IMR-90 (cell line): ENCODE results near the gene RXFP4. TPM values are rescaled to one million over a fixed set of nuclear protein-coding genes. Genes with fewer than 3 reads are reported as not detected.
A peak's percentile ranks its signal among the peaks of the same experiment; 100 is the strongest.

Experiments used
- ATAC-seq: fragments of 200-7000 bp; cut with Tn5 transposase; 2 replicates; pipeline ENCODE4 v1.9.1; 2020; ENCODE audit warnings: low read depth, mild to moderate bottlenecking, moderate library complexity
- BruUV-seq: library from RNA; stranded (reverse); fragments of 400-500 nt; replicated peaks from 2 replicates; lab custom pipeline; 2021; lab: Mats Ljungman, UMichigan
- CTCF ChIA-PET: fragments of 300-600 bp; formaldehyde crosslinking; extraction: SDS; loops from one replicate; lab custom pipeline; 2021; ENCODE audit warnings: antibody characterized with exemption; lab: Yijun Ruan, JAX
- POLR2A ChIA-PET: fragments of 300-600 bp; sonication (Branson Sonifier 250); formaldehyde crosslinking; loops from one replicate; lab custom pipeline; 2022; ENCODE audit warnings: antibody characterized with exemption; ENCODE audit not compliant: unreplicated experiment; lab: Charles Lee
- DNase-seq: peaks from one replicate; pipeline ENCODE4 v3.0.0; 2013
- H2AFZ ChIP-seq: replicated peaks from 2 replicates; pipeline ENCODE3; 2013; ENCODE audit warnings: low read length, mild to moderate bottlenecking; ENCODE audit not compliant: poor library complexity
- H2AK5ac ChIP-seq: 2 replicates; pipeline ENCODE4 v1.6.1; 2013; ENCODE audit warnings: low read depth, low read length, inconsistent platforms
- H2AK9ac ChIP-seq: replicated peaks from 2 replicates; pipeline ENCODE3; 2013; ENCODE audit warnings: mild to moderate bottlenecking, low read depth, low read length, moderate library complexity; ENCODE audit not compliant: poor library complexity
- H2BK120ac ChIP-seq: 2 replicates; pipeline ENCODE4 v1.6.1; 2013; ENCODE audit warnings: low read depth, low read length, inconsistent platforms
- H2BK15ac ChIP-seq: 3 replicates; pipeline ENCODE4 v1.6.1; 2013; ENCODE audit warnings: low read depth, low read length, inconsistent platforms
- H2BK20ac ChIP-seq: 2 replicates; pipeline ENCODE4 v1.6.1; 2013; ENCODE audit warnings: low read depth, mild to moderate bottlenecking, inconsistent platforms, low read length, moderate library complexity
- H2BK5ac ChIP-seq: 2 replicates; pipeline ENCODE4 v1.6.1; 2013; ENCODE audit warnings: mild to moderate bottlenecking, low read depth, low read length, inconsistent platforms; ENCODE audit not compliant: poor library complexity, severe bottlenecking
- H3K14ac ChIP-seq: replicated peaks from 2 replicates; pipeline ENCODE4 v1.6.1; 2013; ENCODE audit warnings: low read depth, low read length, inconsistent platforms
- H3K18ac ChIP-seq: 2 replicates; pipeline ENCODE4 v1.6.1; 2013; ENCODE audit warnings: low read depth, low read length, control low read depth
- H3K23ac ChIP-seq: 2 replicates; pipeline ENCODE4 v1.6.1; 2013; ENCODE audit warnings: low read depth, low read length, inconsistent platforms
- H3K27ac ChIP-seq: 2 replicates; pipeline ENCODE4 v1.5.1; 2013; ENCODE audit warnings: mild to moderate bottlenecking, control low read depth, low read length; ENCODE audit not compliant: insufficient read depth
- H3K27me3 ChIP-seq: 2 replicates; pipeline ENCODE4 v1.6.1; 2013; ENCODE audit warnings: low read length; ENCODE audit not compliant: control insufficient read depth, insufficient read depth
- H3K36me3 ChIP-seq: 2 replicates; pipeline ENCODE4 v1.6.1; 2013; ENCODE audit warnings: low read length, mixed read lengths; ENCODE audit not compliant: control insufficient read depth, insufficient read depth
- H3K4ac ChIP-seq: 2 replicates; pipeline ENCODE4 v1.6.1; 2013; ENCODE audit warnings: low read depth, low read length, inconsistent platforms
- H3K4me1 ChIP-seq: 2 replicates; pipeline ENCODE4 v1.6.1; 2013; ENCODE audit warnings: low read length, mixed read lengths; ENCODE audit not compliant: control insufficient read depth, insufficient read depth
- H3K4me2 ChIP-seq: 2 replicates; pipeline ENCODE4 v1.6.1; 2013; ENCODE audit warnings: low read depth, mild to moderate bottlenecking, control low read depth, low read length, moderate library complexity
- H3K4me3 ChIP-seq: 2 replicates; pipeline ENCODE4 v1.5.1; 2013; ENCODE audit warnings: low read depth, mild to moderate bottlenecking, control low read depth, low read length, moderate library complexity; ENCODE audit not compliant: insufficient read depth
- H3K56ac ChIP-seq: 2 replicates; pipeline ENCODE4 v1.6.1; 2013; ENCODE audit warnings: low read length, inconsistent platforms; ENCODE audit not compliant: insufficient read depth; ENCODE audit errors: extremely low read depth
- H3K79me1 ChIP-seq, 2 experiments: 2 replicates each; pipeline ENCODE4 v1.6.1; 2013; ENCODE audit warnings: low read length in 2 of 2, inconsistent platforms in 1 of 2, low read depth in 1 of 2
- H3K9ac ChIP-seq: 2 replicates; pipeline ENCODE4 v1.6.1; 2013; ENCODE audit warnings: low read depth, low read length, control low read depth
- H3K9me1 ChIP-seq: 2 replicates; pipeline ENCODE4 v1.6.1; 2013; ENCODE audit warnings: low read length, inconsistent platforms; ENCODE audit not compliant: insufficient read depth
- H3K9me3 ChIP-seq: 2 replicates; pipeline ENCODE4 v1.6.1; 2013; ENCODE audit warnings: low read length; ENCODE audit not compliant: control insufficient read depth, insufficient read depth
- H4K20me1 ChIP-seq: 2 replicates; pipeline ENCODE4 v1.6.1; 2013; ENCODE audit warnings: low read length, inconsistent platforms; ENCODE audit not compliant: insufficient read depth
- H4K5ac ChIP-seq: 2 replicates; pipeline ENCODE4 v1.6.1; 2013; ENCODE audit warnings: mild to moderate bottlenecking, low read depth, low read length, control low read depth
- H4K8ac ChIP-seq, 2 experiments: 2 replicates each; pipeline ENCODE4 v1.6.1; 2013; ENCODE audit warnings: low read depth in 2 of 2, low read length in 2 of 2, control low read depth in 1 of 2, inconsistent platforms in 1 of 2
- H4K91ac ChIP-seq: 2 replicates; pipeline ENCODE4 v1.6.1; 2013; ENCODE audit warnings: low read depth, low read length, inconsistent platforms; ENCODE audit not compliant: insufficient read depth
- BHLHE40 ChIP-seq: fragments of 150-350 bp; IDR thresholded peaks from 2 replicates; pipeline ENCODE4 v1.6.1; 2016; ENCODE audit warnings: mild to moderate bottlenecking, low read depth, low read length
- CEBPB ChIP-seq: IDR thresholded peaks from 2 replicates; pipeline ENCODE4 v1.6.1; 2012; ENCODE audit warnings: low read depth, low read length, improper control_type of control experiment
- CHD1 ChIP-seq: IDR thresholded peaks from 2 replicates; pipeline ENCODE4 v1.6.1; 2012; ENCODE audit warnings: low read depth, low read length, improper control_type of control experiment
- CTCF ChIP-seq: conservative IDR thresholded peaks from 2 replicates; pipeline ENCODE4 v1.5.1; 2012; ENCODE audit warnings: mild to moderate bottlenecking, low read depth, low read length, improper control_type of control experiment
- ELK1 ChIP-seq: fragments of 150-350 bp; IDR thresholded peaks from 2 replicates; pipeline ENCODE4 v1.6.1; 2016; ENCODE audit warnings: low read depth, mild to moderate bottlenecking, low read length, moderate library complexity, borderline replicate concordance
- FOS ChIP-seq: fragments of 150-350 bp; IDR thresholded peaks from 2 replicates; pipeline ENCODE4 v1.6.1; 2016; ENCODE audit warnings: low read depth, low read length
- MAFK ChIP-seq: IDR thresholded peaks from 2 replicates; pipeline ENCODE4 v1.6.1; 2012; ENCODE audit warnings: low read depth, low read length, improper control_type of control experiment
- MAZ ChIP-seq: IDR thresholded peaks from 2 replicates; pipeline ENCODE4 v1.6.1; 2012; ENCODE audit warnings: low read depth, mild to moderate bottlenecking, low read length, improper control_type of control experiment, moderate library complexity, borderline replicate concordance
- MXI1 ChIP-seq: IDR thresholded peaks from 2 replicates; pipeline ENCODE4 v1.6.1; 2012; ENCODE audit warnings: low read depth, mild to moderate bottlenecking, low read length, moderate library complexity, borderline replicate concordance
- NFE2L2 ChIP-seq: fragments of 150-350 bp; IDR thresholded peaks from 2 replicates; pipeline ENCODE4 v1.6.1; 2016; ENCODE audit warnings: low read depth, mild to moderate bottlenecking, low read length
- POLR2A ChIP-seq: IDR thresholded peaks from 2 replicates; pipeline ENCODE4 v1.6.1; 2012; ENCODE audit warnings: mild to moderate bottlenecking, low read depth, low read length
- RAD21 ChIP-seq: IDR thresholded peaks from 2 replicates; pipeline ENCODE4 v1.6.1; 2012; ENCODE audit warnings: low read length, improper control_type of control experiment
- RFX5 ChIP-seq: IDR thresholded peaks from 2 replicates; pipeline ENCODE4 v1.8.0; 2012; ENCODE audit warnings: low read depth, mild to moderate bottlenecking, low read length, moderate library complexity
- SMC3 ChIP-seq: fragments of 150-350 bp; IDR thresholded peaks from 2 replicates; pipeline ENCODE4 v1.6.1; 2016; ENCODE audit warnings: low read depth, mild to moderate bottlenecking, antibody characterized with exemption, low read length, moderate library complexity
- USF2 ChIP-seq: fragments of 150-350 bp; IDR thresholded peaks from 2 replicates; pipeline ENCODE4 v1.6.1; 2017; ENCODE audit warnings: mild to moderate bottlenecking, antibody characterized with exemption, low read length, low read depth
- WGBS, 2 experiments: methylation state at CpG; one replicate each; pipeline versions ENCODE4 v1.1.5 to v1.1.7; 2013; ENCODE audit warnings: missing lambda C conversion rate in 2 of 2; ENCODE audit not compliant: insufficient read length in 1 of 2; ENCODE audit errors: extremely low coverage in 2 of 2; 5-methylcytosine and 5-hydroxymethylcytosine counted together
- dilution Hi-C: fragments of 300-500 bp; cut with HindIII; formaldehyde crosslinking; loops from one replicate; pipeline ENCODE4 v1.14.3; 2018; ENCODE audit warnings: low sequenced_read_pairs; ENCODE audit not compliant: unreplicated experiment
- in situ Hi-C: fragments of 300-500 bp; cut with MboI; formaldehyde crosslinking; loops from 3 replicates; pipeline ENCODE4 v1.14.3; 2019; ENCODE audit warnings: low sequenced_read_pairs, inconsistent platforms, mixed read lengths
- intact Hi-C: fragments of 100-400 bp; cut with micrococcal nuclease; formaldehyde crosslinking; loops from 2 replicates; pipeline ENCODE4 v1.10.0; 2022
- polyA plus RNA-seq, 3 experiments: library from polyadenylated mRNA; depleted of rRNA; stranded (reverse); fragments of >200 nt; gene quantifications; 2 replicates each; pipeline ENCODE4 v1.2.3, GENCODE V29; 2012; ENCODE audit warnings: low replicate concordance in 1 of 3
- total RNA-seq: library from RNA; depleted of rRNA; stranded (reverse); fragments of >200 nt; gene quantifications from 2 replicates; pipeline ENCODE4 v1.2.3, GENCODE V29; 2012

The RXFP4 gene
- total and polyA plus RNA-seq, 2 of the 4 experiments (the other 2 are of a cell fraction): not detected

- no peak for ATAC-seq
- BruUV-seq: no TSS peak
- Histone ChIP-seq H3K23ac (no peak overlapping the region), H3K36me3 (peaks cover 43% of the 10 kb centered on the region), H2BK120ac (no peak overlapping the region), H3K9me1 (no peaks in the 10 kb centered on the region), H4K5ac (no peak overlapping the region), H3K79me1 (peaks cover 4 to 23% of the 10 kb centered on the region in 2 experiments), H3K4me1 (peaks cover 8% of the 10 kb centered on the region), H2AK9ac (no peak overlapping the region), H4K91ac (no peak overlapping the region), H4K8ac (no peak overlapping the region), H2BK5ac (no peak overlapping the region), H3K9ac (no peak overlapping the region), H3K14ac (no peak overlapping the region), H3K18ac (no peak overlapping the region), H2BK15ac (no peak overlapping the region), H3K4ac (no peak overlapping the region), H3K4me3 (no peak overlapping the region), H3K56ac (no peak overlapping the region), H3K27me3 (no peaks in the 10 kb centered on the region), H3K9me3 (no peaks in the 10 kb centered on the region), H3K4me2 (no peak overlapping the region), H4K20me1 (no peaks in the 10 kb centered on the region; the same call in 1 of the 2 replicates), H3K27ac (no peak overlapping the region), H2AK5ac (no peak overlapping the region), H2AFZ (no peak overlapping the region), H2BK20ac (no peak overlapping the region)
- in situ Hi-C loops (no loop called here), dilution Hi-C loops (no loop called here), intact Hi-C loops (no loop called here)
- DNase-seq: peak; percentile 4
- TF ChIP-seq RFX5: no peak
- no peak for TF ChIP-seq USF2
- no peak for TF ChIP-seq BHLHE40
- no peak for TF ChIP-seq FOS
- no peak for TF ChIP-seq CTCF
- TF ChIP-seq MXI1: no peak
- TF ChIP-seq CEBPB: no peak
- no peak for TF ChIP-seq ELK1
- TF ChIP-seq RAD21: no peak
- no peak for TF ChIP-seq NFE2L2
- no peak for TF ChIP-seq POLR2A
- TF ChIP-seq CHD1: no peak
- TF ChIP-seq MAZ: no peak
- TF ChIP-seq SMC3: no peak
- TF ChIP-seq MAFK: no peak
- WGBS, 2 experiments: no CpG with 5 or more reads among the region's 1 CpG
- ChIA-PET CTCF (interaction anchor here (1.0 kb wide), 1 partner anchor 8 kb away, joined by 5 read pairs; no protein-coding TSS in a partner anchor), POLR2A (no interaction called here)
Measured at GRCh38 chr1:155897746-155898145, 43.7 kb upstream of the RXFP4 start.
